ENCODE data around the gene DOK7. TPM values are rescaled to one million over a fixed set of nuclear protein-coding genes. Genes with fewer than 3 reads are reported as not detected.
A peak's percentile ranks its signal among the peaks of the same experiment; 100 is the strongest.

Gene DOK7
- total and polyA plus RNA-seq, 2 of the 4 experiments (the other 2 are of a cell fraction), result not detected

GRCh38 chr4:3481113-3481531, 18.0 kb downstream of the DOK7 start:
- Histone ChIP-seq H3K4me2 (ENCODE audit: low read depth, low read length) (no peak overlapping the region), H2BK20ac (ENCODE audit: low read depth, low read length) (no peak overlapping the region), H3K36me3 (ENCODE audit: control insufficient read depth, insufficient read depth, low read length) (no peaks in the 10 kb centered on the region), H3K4me3 (ENCODE audit: insufficient read depth, low read depth, low read length) (no peak overlapping the region), H3K4me1 (ENCODE audit: control insufficient read depth, insufficient read depth, low read length) (no peaks in the 10 kb centered on the region), H4K5ac (ENCODE audit: low read depth, low read length) (no peak overlapping the region), H3K18ac (ENCODE audit: low read depth, low read length) (no peak overlapping the region), H3K9me1 (ENCODE audit: insufficient read depth, low read length) (no peaks in the 10 kb centered on the region), H2BK5ac (ENCODE audit: low read depth, low read length, poor library complexity, severe bottlenecking) (no peak overlapping the region), H3K14ac (replicated peaks; ENCODE audit: low read depth, low read length) (no peak overlapping the region), H2AK9ac (replicated peaks; ENCODE audit: low read depth, low read length, poor library complexity) (no peak overlapping the region), H3K79me1 (ENCODE audit: low read depth in 1 of 2, low read length in 2 of 2) (no peaks in the 10 kb centered on the region), H4K91ac (ENCODE audit: insufficient read depth, low read depth, low read length) (no peak overlapping the region), H3K9me3 (ENCODE audit: control insufficient read depth, insufficient read depth, low read length) (no peaks in the 10 kb centered on the region), H3K4ac (ENCODE audit: low read depth, low read length) (no peak overlapping the region), H4K20me1 (ENCODE audit: insufficient read depth, low read length) (no peaks in the 10 kb centered on the region), H2AK5ac (ENCODE audit: low read depth, low read length) (no peak overlapping the region), H4K8ac (ENCODE audit: low read depth in 2 of 2, low read length in 2 of 2) (no peak overlapping the region), H3K27ac (ENCODE audit: insufficient read depth, low read length) (no peak overlapping the region), H3K27me3 (ENCODE audit: control insufficient read depth, insufficient read depth, low read length) (peaks cover 54% of the 10 kb centered on the region), H2AFZ (replicated peaks; ENCODE audit: low read length, poor library complexity) (peak overlapping the region; percentile 2), H2BK15ac (ENCODE audit: low read depth, low read length) (no peak overlapping the region), H2BK120ac (ENCODE audit: low read depth, low read length) (no peak overlapping the region), H3K56ac (ENCODE audit: extremely low read depth, insufficient read depth, low read length) (no peak overlapping the region), H3K9ac (ENCODE audit: low read depth, low read length) (no peak overlapping the region), H3K23ac (ENCODE audit: low read depth, low read length) (no peak overlapping the region)
- in situ Hi-C loops (cut with MboI; ENCODE audit: low sequenced_read_pairs) (no loop called here), intact Hi-C loops (cut with micrococcal nuclease) (loop anchor here (5.0 kb wide), 2 partner anchors 289 to 374 kb away; no protein-coding TSS in a partner anchor), dilution Hi-C loops (cut with HindIII; ENCODE audit: low sequenced_read_pairs, unreplicated experiment) (no loop called here)
- ChIA-PET CTCF (interaction anchor here (0.6 to 1.6 kb wide), 10 partner anchors 8 to 289 kb away, joined by 3 to 9 read pairs (median 4); no protein-coding TSS in a partner anchor), POLR2A (ENCODE audit: unreplicated experiment) (no interaction called here)
- TF ChIP-seq RAD21 (IDR thresholded peaks at IDR 0.05; ENCODE audit: low read length) (no peak), MAZ (IDR thresholded peaks at IDR 0.05; ENCODE audit: borderline replicate concordance, low read depth, low read length) (no peak), NFE2L2 (IDR thresholded peaks at IDR 0.05; ENCODE audit: low read depth, low read length) (no peak), BHLHE40 (IDR thresholded peaks at IDR 0.05; ENCODE audit: low read depth, low read length) (no peak), POLR2A (IDR thresholded peaks at IDR 0.05; ENCODE audit: low read depth, low read length) (no peak), CEBPB (IDR thresholded peaks at IDR 0.05; ENCODE audit: low read depth, low read length) (no peak)
- TF ChIP-seq, protein P1, sequence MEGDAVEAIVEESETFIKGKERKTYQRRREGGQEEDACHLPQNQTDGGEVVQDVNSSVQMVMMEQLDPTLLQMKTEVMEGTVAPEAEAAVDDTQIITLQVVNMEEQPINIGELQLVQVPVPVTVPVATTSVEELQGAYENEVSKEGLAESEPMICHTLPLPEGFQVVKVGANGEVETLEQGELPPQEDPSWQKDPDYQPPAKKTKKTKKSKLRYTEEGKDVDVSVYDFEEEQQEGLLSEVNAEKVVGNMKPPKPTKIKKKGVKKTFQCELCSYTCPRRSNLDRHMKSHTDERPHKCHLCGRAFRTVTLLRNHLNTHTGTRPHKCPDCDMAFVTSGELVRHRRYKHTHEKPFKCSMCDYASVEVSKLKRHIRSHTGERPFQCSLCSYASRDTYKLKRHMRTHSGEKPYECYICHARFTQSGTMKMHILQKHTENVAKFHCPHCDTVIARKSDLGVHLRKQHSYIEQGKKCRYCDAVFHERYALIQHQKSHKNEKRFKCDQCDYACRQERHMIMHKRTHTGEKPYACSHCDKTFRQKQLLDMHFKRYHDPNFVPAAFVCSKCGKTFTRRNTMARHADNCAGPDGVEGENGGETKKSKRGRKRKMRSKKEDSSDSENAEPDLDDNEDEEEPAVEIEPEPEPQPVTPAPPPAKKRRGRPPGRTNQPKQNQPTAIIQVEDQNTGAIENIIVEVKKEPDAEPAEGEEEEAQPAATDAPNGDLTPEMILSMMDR (conservative IDR thresholded peaks at IDR 0.05; ENCODE audit: low read depth, low read length), result no peak
- TF ChIP-seq, protein P2, sequence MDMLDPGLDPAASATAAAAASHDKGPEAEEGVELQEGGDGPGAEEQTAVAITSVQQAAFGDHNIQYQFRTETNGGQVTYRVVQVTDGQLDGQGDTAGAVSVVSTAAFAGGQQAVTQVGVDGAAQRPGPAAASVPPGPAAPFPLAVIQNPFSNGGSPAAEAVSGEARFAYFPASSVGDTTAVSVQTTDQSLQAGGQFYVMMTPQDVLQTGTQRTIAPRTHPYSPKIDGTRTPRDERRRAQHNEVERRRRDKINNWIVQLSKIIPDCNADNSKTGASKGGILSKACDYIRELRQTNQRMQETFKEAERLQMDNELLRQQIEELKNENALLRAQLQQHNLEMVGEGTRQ (IDR thresholded peaks at IDR 0.05; ENCODE audit: low read depth, low read length), result no peak
- BruUV-seq (replicated peaks), result no TSS peak
- ATAC-seq (ENCODE audit: low read depth), result no peak
- 50% methylated on average over 3 of the region's 5 CpGs; no CpG with 5 or more reads in 1 of the 2 experiments for WGBS, 2 experiments (ENCODE audit: extremely low coverage in 2 of 2, insufficient read length in 1 of 2)
- no peak for DNase-seq
